HL-60/S4 treated with phorbol 12-myristate 13-acetate at 8.2 ng/mL for 4 days and 3 days (cell line): ENCODE results near the gene SPATS2L.

ENCODE experiments used
- in situ Hi-C: fragments of 300-500 bp; cut with MboI; formaldehyde crosslinking; loops from 2 replicates; pipeline ENCODE4 v1.15.0; 2022; ENCODE audit warnings: low sequenced_read_pairs

The SPATS2L gene

DNA sequence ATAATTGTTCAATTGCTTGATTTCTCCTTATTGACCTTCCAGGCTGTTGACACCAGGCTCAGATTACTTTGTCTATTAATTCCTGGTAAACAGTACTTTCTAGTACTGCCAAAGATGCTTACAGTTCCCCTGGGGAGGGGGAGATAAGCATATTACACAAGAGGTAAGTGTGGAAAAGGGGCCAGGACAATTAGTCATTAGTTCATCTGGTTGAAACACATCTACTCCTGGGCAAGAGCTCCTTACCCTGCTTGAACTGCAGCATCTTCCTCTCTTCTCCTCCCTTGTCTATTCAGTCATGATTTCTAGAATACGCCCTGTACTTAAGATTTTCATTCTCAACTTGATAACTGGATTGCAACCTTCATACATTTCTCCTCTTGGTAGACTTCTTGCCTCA is 10.4 kb upstream of the SPATS2L start:
- in situ Hi-C loops = no loop called here

DNA sequence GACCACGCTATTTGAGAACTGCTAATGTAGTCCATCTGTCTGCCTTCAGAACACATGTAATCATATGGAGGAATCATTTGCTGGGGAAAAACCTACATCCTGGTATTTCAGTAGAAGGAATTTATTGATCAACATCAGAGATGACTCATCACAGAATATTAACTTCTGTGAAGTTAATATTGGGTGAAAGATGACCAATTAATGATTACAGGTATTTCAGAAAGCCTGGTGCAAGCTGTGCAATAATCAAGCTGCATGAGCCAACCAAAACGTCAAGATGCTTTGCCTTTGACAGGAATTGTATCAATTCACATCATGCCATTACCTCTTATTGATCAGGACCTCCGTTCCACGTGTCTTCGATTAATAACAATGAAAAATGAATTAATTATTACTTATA is 9.4 kb upstream of the SPATS2L start:
- in situ Hi-C loops = no loop called here

DNA sequence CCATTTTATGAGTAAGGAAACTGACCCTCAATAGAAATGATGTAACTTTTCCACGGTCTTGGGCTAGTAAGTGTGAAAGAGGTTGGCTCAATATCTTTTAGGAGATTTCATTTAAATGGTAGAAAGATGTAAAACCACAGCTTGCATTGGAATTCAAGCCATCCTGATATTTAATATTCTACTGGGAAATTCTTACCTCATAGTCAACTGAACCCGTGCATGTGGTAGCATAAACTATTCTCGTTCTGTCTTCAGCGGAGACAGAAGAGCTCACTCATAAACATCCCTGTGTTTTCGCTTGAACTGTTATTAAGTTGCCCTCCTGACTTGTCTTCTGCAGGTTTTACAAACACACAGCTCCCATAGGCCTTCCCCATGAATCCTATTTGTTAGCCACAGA is 8.5 kb upstream of the SPATS2L start:
- in situ Hi-C loops = no loop called here

DNA sequence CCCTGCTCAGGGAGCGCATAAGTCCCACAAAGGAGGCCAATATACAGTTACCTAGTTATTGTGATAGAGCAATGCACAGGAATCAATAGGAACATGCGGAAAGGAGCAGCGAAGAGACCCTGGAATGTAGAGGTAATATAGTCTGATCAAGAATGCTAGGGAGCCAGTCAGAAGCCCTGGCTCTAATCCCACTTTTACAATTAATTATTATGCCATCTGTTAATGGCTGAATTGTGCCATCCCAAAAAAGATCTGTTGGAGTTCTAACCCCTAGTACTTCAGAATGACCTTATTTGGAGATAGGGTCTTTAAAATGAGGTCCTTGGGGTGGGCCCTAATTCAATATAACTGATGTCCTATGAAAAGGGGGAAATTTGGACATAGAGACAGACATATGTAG is 7.7 kb upstream of the SPATS2L start:
- in situ Hi-C loops = no loop called here

DNA sequence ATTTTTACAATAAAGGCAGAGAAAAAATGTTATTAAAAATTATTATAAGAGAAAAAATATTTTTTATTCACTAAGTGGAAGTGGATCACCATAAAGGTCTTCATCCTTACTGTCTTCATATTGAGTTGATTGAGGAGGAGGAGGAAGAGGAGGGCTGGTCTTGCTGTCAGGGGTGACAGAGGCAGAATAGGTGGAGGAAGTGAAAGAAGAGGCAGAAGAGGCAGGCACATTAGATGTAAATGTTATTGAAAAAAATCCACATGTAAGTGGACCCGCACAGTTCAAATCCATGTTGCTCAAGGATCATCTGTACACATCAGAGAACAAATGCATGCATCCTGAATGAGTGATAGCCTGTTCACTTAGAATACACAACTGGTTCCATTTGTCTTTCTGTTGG is 6.4 kb upstream of the SPATS2L start:
- in situ Hi-C loops = no loop called here

DNA sequence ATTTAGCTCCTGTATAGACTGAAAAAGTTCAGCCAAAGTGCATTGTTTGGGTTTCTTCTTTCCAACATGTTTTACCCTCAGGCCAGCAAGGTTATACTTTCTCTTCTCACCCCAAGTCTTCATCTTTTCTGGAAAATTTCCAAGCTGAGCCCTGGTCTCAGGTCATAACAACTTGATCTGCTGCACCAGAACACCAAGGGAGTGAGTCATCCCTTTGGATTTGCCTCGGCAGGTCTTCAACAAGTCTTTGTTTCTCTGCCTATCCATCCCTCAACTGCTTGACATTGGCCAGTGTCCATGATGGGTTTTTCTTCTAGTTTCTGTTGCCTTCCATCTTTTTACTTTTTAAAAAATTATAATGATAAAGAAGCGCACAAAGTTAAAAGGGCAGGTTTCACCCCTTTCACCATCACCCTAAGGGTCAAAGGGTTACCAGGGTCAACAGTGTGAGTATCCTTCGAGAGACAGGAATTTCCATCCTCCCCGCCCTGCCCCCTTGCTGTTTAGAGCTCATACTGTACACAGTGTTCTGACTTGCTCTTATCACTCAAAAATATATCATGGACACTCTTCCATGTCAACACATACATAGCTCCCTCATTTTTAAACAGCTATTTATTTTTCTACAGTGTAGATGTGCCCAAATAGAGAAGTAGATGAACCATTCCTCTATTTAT is 5.7 kb upstream of the SPATS2L start:
- in situ Hi-C loops = no loop called here

DNA sequence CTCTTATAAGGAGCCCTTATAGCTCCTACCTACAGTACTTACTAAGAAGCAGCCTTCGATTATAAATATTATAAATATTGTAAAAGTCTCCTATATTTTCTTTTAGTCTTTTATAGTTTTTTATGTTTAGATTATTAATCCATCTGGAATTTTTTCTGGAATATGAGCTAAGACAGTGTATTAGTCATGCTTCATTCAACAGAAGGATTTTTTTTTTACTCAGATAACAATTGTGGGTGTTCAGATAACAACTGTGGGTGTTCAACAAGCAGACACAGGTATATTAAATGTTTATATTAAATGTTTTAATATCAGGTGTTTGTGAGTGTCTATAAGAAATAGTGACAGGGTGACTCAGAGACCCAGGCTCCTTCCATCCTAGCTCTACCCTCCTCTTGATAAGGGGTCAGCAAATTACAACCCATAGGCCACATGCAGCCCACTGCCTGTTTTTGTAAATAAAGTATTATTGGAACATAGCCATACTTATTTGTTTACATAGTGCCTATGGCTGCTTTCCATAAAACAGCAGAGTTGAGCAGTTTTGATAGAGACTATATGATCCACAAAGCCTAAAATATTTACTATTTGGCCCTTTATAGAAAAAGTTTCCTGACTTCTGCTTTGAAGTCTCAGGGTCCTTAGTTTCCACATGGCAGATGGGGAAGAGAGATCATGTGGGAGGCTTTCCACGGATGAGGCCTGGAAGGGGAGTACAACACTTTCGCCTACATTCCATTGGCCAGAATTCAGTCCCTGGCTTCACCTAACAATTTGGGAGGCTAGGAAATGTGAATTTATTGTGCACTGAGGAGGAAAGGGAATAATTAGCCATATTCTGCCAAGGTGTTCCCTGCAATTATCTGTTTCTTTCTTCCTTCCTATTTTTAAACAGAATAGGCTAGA is 4.3 kb upstream of the SPATS2L start:
- in situ Hi-C loops = no loop called here

DNA sequence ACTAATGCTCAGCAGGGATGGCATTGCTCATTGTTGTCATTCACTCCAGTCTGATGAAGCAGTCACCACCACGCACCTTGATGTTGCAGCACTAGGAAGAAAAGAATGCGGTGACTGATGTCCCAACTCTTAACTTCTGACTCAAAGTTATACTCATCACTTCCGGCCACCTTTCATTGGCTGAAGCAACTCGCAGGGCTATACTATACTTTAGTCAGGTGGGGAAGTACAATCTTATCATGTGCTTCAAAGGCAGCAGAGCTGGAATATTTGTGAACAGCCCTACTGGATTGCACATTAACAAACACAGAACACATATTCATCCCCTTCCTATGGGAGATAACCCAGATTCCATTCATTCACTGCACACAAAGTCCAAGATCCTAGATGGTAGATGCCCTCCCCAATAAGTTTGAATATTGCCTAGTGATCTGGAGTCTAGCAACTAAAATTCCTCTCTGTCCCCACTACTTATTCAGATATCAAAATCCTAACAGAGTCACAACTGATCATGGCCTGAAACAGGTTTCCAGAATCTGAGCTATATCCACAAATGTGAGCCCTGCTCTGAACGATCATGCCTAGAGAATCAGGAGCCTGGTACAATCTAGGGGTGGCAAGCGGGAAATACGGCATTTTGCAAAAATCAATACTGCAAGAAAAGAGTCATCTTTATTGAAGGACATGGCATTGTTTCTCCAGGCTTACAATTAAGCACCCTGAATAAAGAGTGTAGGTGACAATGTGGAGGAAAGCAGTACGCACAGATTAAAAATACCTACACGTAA is 3.4 kb upstream of the SPATS2L start:
- in situ Hi-C loops = no loop called here

DNA sequence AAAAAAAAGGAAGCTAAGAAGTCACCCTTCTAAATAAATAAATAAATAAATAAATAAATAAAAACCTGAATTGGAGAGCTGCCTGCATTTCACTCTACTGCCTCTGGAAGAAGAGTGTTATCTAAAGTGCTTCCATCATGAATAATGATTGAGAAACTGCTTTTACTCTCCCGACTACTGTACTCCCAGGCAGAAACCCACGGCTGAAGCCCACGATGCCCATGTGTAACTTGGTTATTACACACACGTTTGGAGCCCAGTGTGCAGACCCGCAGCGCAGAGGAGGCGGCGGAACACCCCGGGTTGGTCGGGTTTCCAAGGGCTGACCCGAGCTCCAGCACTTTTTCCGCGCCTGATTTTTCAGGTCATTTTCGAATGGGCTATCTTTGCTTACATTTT is 697 bp upstream of the SPATS2L start:
- in situ Hi-C loops = no loop called here

DNA sequence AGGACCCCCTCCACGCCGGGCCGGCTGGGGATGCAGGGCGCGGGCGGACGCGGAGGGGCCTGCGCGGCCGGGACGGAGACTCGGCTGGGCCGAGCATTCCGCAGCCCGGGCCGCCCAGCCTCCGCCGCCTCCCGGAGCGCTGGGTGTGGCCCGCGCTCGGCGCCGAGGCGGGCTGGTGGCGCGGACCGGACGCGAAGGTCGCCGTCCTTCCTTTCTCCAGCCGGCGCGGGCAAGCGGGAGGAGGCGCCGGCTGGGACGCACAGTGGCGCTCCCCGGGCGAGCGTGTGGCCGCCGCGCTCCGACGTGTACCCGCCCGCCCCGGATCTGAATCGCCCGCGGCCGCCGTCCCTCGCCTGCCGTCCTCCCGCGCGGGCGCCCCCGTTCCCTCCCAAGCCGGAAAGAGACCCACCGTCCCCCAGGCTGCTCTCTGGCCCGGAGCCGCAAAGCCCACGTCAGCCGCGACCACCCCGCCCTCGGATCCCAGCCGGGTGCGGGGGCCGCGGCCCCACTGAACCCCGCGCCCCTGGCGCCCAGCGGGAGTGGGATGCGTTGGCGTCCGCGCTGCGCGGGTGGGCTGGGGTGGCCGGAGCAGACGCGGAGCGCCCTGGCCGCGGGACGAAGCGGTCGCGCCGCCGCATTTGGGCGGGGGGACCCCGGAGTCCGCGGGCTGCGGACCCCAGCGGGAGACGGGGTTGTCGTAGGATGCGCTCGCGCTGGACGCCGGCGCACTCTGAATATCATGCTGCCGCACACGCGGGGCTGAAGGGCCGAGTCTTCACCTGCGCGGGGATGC is 634 bp downstream of the SPATS2L start:
- in situ Hi-C loops = no loop called here

DNA sequence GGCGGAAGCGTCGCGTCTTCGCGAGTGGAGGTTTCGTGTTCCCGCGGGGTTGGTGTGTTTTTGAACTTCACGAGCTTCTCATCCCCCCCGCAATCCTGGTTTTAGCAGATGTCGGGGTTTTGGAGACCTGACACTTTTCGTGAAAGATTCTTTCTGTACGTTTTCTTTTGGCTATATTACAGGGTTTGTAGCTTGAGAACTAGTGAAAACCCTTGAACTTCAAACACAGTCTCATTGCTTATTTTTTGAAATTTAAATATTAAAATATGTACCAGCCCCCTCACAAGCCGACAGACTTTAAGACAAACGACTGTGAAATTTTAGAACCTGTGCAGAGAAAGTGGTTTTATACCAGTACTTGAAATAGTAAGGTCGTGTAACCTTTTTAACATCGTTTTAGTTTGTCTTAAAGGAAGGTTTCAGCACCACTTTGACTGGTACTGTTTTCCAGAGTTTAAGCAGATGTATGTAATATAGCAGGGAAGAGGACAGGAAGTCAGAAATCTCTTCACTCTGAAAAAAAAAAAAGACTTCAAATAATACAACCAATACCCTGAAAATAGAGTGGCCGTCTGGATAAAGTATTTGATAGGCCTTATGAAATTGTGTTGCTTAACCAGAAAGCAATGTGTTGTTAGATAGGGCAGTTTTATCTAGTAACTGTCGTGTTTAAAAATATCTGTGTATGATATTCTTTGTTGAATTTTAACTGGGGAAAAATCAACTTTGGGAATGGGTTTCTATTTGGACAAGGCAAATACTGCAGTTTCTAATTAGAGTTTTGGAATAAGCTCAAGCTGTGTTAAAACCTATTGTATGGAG is 1.4 kb downstream of the SPATS2L start:
- in situ Hi-C loops = no loop called here

DNA sequence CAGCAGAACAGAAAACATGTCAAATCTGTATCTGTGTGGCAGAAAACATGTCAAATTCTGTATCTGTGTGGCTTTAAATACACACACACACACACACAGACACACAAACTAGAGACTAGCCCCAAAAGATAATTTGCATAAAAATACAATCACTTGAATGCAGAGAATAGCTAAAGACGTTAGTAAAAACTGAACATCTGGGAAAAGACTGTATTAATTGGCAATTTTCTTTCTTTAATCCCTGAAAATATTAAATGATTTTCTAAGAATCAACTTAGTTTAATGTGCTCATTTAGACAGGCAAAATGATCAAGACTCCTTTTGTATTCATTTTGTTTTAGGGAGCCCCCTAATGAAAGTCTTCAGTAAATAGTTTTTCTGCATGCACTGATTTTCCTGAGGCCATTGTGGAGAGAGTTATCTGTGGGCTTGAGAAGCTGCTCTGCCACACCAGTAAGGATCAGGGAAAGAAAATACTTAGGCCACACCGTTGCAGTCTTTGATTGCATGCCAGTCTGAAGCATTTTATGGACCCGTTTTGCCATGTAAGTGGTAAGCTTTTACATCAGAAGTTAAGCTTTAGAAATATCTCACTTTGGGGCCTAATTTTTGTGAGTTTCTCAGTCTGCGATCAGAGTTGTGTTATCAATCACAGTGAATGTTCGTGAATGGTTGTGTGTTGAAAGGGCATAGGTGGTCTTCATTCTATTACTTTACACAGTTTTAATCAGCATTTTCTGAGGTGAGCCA is 2.2 kb downstream of the SPATS2L start:
- in situ Hi-C loops = no loop called here

DNA sequence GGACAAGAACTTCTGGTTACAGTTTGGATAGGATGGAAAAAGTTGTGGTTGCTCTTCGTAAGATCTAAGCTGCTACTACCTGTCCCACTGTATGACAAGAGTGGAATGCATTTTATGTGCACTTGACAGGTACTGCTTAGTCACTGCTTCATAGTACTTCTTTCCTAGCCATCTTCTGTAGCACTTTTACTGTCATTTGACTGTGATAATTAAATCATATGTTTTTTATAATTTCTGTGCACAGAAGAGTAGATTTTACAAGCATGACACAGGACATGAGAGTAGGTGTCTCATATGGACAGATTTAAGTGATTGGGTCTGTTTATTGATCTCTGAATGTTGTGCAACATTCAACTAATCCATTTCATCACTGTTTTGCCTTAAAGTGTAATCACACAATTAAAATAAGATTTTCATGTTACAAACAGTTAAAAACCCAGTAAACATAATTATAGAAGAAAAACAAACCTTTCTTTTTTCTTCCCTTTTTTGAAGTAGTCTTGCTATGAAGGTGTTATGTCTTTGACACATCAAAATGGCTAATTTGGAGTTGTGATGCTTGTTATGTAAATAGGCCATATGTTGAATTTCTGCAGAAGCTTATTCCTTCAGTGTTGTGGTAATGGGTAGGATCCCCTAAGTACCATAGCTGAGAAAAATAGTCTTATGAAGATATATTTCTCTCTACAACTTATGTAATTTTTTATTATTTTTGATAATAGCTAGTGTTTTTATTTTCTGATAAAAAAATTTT is 3.0 kb downstream of the SPATS2L start:
- in situ Hi-C loops = no loop called here

DNA sequence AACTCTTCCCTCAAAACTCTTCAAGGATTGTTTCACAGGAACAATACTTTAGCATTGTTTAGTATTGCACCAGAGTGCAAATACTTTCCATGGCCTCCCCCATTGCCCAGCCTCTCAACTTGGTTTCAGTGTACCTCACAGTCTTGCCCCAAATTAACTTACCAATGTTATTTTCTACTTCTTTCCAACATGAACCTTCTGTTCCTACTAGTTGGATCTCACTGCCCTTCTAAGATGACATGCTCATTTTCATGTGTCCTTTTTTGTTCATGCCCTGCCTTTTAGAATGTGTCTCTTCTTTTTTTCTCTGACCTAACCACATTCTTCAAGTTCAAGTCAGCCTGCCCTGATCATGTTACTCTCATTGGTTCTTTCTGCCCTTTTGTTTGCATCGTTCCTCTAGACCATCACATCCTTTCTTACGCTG is 4.1 kb downstream of the SPATS2L start:
- in situ Hi-C loops = no loop called here

DNA sequence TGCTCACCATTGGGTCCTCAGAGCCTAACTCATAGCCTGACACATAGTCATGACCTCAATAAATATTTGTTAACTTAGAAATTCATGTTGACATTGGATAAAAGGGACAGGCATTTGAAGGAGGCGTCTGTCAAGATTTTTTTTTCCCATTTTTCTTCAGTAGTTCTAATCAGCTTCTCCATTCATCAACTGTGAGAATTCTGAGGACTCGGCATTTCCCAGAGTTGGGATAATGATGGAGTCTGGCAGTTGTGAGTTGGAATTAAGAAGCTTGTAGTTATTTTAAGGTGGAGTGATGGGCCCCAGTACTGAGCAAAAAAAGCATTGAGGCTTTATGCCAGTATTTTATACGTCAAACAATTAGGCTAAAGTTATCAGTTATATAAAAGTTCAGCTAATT is 4.6 kb downstream of the SPATS2L start:
- in situ Hi-C loops = no loop called here

DNA sequence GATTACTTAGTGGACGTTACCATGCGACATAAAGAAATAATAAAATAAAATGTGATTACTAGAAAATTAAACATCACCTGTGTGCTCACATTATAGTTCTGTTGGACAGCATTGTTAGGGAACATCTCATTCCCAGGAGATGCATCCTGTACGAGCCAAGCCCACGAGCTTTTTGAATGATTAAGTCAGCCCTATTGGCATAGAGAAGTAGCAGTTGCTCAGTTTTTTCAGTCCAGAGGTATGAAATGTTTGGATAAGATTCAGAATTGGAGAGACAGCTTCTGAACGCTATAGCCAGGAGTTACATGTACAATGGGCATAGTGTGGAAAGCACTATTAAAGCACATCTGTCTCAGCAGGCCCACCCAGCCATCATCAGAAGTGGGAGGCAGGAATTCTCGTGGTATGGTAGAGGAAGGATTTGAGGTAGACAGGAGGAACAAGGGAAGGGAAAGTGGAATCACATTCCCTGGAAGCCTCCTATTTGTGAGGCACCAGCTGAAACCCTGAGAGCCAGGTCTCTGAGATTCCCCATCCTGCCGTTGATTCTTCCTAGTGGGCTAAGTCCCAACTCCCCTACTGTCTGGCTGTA is 8.6 kb downstream of the SPATS2L start:
- in situ Hi-C loops = no loop called here

DNA sequence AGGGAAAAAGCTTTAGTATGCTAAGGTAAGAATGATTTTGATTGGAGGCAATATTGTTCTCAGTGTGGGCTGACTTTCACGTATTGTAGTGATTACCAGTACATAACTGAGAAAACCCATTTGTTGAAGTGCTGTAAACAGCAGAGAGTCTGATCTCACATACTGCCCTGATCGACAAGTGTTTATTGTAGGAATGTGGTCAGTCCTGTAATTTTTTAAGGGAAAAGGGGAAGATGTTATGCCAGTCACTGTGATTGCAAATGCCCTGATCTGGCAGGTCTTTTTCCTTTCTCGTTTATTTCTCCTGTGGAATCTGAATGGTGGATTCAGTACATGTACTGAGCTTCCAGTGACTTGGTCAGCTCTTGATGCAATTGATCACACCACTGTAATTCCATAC is 11.5 kb downstream of the SPATS2L start:
- in situ Hi-C loops = no loop called here

DNA sequence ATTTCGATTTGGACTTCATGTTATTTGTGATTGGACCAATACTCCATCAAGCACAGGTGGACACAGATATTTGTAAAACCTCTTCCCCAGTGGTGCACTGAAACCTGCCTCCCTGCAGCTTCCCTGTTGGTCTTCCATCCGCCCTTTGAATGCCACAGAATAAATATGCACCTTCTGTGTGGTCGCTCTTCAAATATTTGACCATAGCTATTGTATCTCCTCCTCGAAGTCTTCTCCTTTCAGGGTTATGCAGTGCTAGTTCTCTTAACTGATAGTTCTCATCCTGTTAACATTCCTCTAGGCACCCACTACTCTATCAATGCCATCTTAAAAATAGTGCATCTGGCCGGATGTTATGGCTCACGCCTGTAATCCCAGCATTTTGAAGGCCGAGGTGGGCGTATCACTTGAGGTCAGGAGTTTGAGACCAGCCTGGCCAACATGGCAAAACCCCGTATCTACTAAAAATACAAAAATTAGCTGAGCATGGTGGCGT is 12.5 kb downstream of the SPATS2L start:
- in situ Hi-C loops = no loop called here
